ENCODE data around the gene CFAP70. TPM values are rescaled to one million over a fixed set of nuclear protein-coding genes. Genes with fewer than 3 reads are reported as not detected.

CFAP70 gene
- total RNA-seq, 1 experiment from 2014 or later, result 1.5 TPM

DNA sequence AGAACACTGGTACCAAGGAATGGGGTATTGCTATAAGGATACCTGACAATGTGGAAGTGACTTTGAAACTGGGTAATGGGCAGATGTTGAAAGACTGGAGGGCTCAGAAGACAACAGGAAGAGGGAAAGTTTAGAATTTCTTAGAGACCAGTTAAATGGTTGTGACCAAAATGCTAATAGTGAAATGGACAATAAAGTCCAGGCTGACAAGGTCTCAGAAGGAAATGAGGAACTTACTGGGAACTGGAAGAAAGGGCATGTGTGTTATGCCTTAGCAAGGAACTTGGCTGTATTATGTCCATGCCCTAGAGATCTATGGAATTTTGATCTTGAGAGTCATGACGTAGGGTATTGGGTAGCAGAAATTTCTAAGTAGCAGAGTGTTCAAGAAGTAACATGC is 152.8 kb downstream of the CFAP70 start:
- intact Hi-C loops (cut with micrococcal nuclease), result no loop called here
- Mint-ChIP-seq H3K27ac (ENCODE audit: low read depth, unreplicated experiment) (no peak overlapping the region), H3K27me3 (ENCODE audit: insufficient read depth, unreplicated experiment) (no peaks in the 10 kb centered on the region), H3K4me3 (ENCODE audit: unreplicated experiment) (no peak overlapping the region), H3K36me3 (ENCODE audit: insufficient read depth, unreplicated experiment) (peaks cover 16% of the 10 kb centered on the region), H3K4me1 (ENCODE audit: insufficient read depth, unreplicated experiment) (no peaks in the 10 kb centered on the region), H3K9me3 (ENCODE audit: unreplicated experiment) (peaks cover 8% of the 10 kb centered on the region)
- CTCF ChIA-PET, result no interaction called here
- no peak for DNase-seq (ENCODE audit: unreplicated experiment)
- TF ChIP-seq, protein P1, sequence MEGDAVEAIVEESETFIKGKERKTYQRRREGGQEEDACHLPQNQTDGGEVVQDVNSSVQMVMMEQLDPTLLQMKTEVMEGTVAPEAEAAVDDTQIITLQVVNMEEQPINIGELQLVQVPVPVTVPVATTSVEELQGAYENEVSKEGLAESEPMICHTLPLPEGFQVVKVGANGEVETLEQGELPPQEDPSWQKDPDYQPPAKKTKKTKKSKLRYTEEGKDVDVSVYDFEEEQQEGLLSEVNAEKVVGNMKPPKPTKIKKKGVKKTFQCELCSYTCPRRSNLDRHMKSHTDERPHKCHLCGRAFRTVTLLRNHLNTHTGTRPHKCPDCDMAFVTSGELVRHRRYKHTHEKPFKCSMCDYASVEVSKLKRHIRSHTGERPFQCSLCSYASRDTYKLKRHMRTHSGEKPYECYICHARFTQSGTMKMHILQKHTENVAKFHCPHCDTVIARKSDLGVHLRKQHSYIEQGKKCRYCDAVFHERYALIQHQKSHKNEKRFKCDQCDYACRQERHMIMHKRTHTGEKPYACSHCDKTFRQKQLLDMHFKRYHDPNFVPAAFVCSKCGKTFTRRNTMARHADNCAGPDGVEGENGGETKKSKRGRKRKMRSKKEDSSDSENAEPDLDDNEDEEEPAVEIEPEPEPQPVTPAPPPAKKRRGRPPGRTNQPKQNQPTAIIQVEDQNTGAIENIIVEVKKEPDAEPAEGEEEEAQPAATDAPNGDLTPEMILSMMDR (IDR thresholded peaks at IDR 0.05; ENCODE audit: unreplicated experiment), result no peak
- POLR2A ChIA-PET, result no interaction called here
- BruUV-seq (replicated peaks), result no TSS peak

DNA sequence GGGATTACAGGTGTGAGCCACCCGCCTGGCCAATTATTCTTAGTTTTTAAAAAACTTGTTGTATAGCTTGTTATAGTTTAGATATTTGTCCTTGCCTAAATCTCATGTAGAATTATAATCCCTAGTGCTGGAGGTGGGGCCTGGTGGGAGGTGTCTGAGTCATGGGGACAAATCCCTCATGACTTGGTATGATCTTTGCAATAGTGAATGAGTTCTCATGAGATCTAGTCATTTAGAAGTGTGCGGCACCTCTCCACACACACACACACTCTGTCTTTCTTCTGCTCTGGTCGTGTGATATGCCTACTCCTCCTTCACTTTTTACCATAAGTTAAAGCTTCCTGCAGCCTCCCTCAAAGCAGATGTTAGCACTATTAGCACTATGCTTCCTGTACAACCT is 153.6 kb downstream of the CFAP70 start:
- no peak overlapping the region for H3K4me3 Mint-ChIP-seq (ENCODE audit: unreplicated experiment)
- POLR2A ChIA-PET, result no interaction called here
- no peaks in the 10 kb centered on the region for H3K27me3 Mint-ChIP-seq (ENCODE audit: insufficient read depth, unreplicated experiment)
- H3K36me3 Mint-ChIP-seq (ENCODE audit: insufficient read depth, unreplicated experiment), result peaks cover 10% of the 10 kb centered on the region
- BruUV-seq (replicated peaks), result no TSS peak
- H3K27ac Mint-ChIP-seq (ENCODE audit: low read depth, unreplicated experiment), result no peak overlapping the region
- peaks cover 8% of the 10 kb centered on the region for H3K9me3 Mint-ChIP-seq (ENCODE audit: unreplicated experiment)
- CTCF ChIA-PET, result interaction anchor here (0.7 kb wide), 1 partner anchor 12 kb away, joined by 3 read pairs; no protein-coding TSS in a partner anchor
- no peaks in the 10 kb centered on the region for H3K4me1 Mint-ChIP-seq (ENCODE audit: insufficient read depth, unreplicated experiment)
- TF ChIP-seq, protein P1 (IDR thresholded peaks at IDR 0.05; ENCODE audit: unreplicated experiment), result no peak
- intact Hi-C loops (cut with micrococcal nuclease), result no loop called here
- DNase-seq (ENCODE audit: unreplicated experiment), result no peak

Other genes with a start within 250 kb of the CFAP70 start
- gene NUDT13, start 248.4 kb downstream of the CFAP70 start, total RNA-seq (2022), result 1.7 and 1.8 TPM in 2 replicates
- gene ECD, start 190.9 kb downstream of the CFAP70 start, total RNA-seq (2022), result 29.9 and 31.5 TPM in 2 replicates
- gene FAM149B1, start 190.7 kb downstream of the CFAP70 start, total RNA-seq (2022), result 22.8 and 27.7 TPM in 2 replicates
- 33.1 and 35.1 TPM in 2 replicates for gene DNAJC9, start 111.6 kb downstream of the CFAP70 start, total RNA-seq (2022)
- 203 and 247 TPM in 2 replicates for gene MRPS16, start 106.2 kb downstream of the CFAP70 start, total RNA-seq (2022)
- 137 and 161 TPM in 2 replicates for gene ANXA7, start 55.2 kb upstream of the CFAP70 start, total RNA-seq (2022)
- gene MSS51, start 74.7 kb upstream of the CFAP70 start, total RNA-seq (2022), result 1.8 and 2.4 TPM in 2 replicates
- 34.8 and 37.4 TPM in 2 replicates for gene PPP3CB, start 137.2 kb upstream of the CFAP70 start, total RNA-seq (2022)
- 19.6 and 21.4 TPM in 2 replicates for gene USP54, start 232.5 kb upstream of the CFAP70 start, total RNA-seq (2022)

Data from MCF 10A (cell line).